H1 (cell line): Measurements from ENCODE around the gene RPL18. TPM values are rescaled to one million over a fixed set of nuclear protein-coding genes. Genes with fewer than 3 reads are reported as not detected.

ENCODE experiments used
- CTCF ChIA-PET: fragments of 300-600 bp; sonication (Branson Sonifier 250); formaldehyde crosslinking; loops from one replicate; lab custom pipeline; 2021; ENCODE audit not compliant: partially characterized antibody; lab: Charles Lee
- POLR2A ChIA-PET: fragments of 300-600 bp; sonication (Branson Sonifier 250); formaldehyde crosslinking; loops from one replicate; lab custom pipeline; 2021; ENCODE audit warnings: inconsistent platforms; ENCODE audit not compliant: partially characterized antibody; lab: Charles Lee
- DNase-seq, 2 experiments: peaks; one replicate each; pipeline versions ENCODE4 v3.0.0 to v3.0.0-alpha.2; 2010 to 2022; ENCODE audit warnings: low spot score in 2 of 2, low read depth in 1 of 2, mixed read lengths in 1 of 2
- FAIRE-seq: peaks from 2 replicates; lab custom pipeline; 2011; peaks lifted over from hg19 to GRCh38; lab: Jason Lieb, UNC
- H2AFZ ChIP-seq: 2 replicates; pipeline ENCODE4 v1.8.1; 2012; ENCODE audit warnings: low read length, inconsistent platforms
- H2AK5ac ChIP-seq: 2 replicates; pipeline ENCODE4 v1.6.1; 2013; ENCODE audit warnings: low read depth, low read length
- H2BK120ac ChIP-seq: replicated peaks from 2 replicates; pipeline ENCODE3; 2013; ENCODE audit warnings: low read depth, low read length, inconsistent platforms
- H2BK12ac ChIP-seq: 2 replicates; pipeline ENCODE4 v1.6.1; 2013; ENCODE audit warnings: low read depth, low read length
- H2BK15ac ChIP-seq: 2 replicates; pipeline ENCODE4 v1.6.1; 2013; ENCODE audit warnings: low read length
- H2BK20ac ChIP-seq: 2 replicates; pipeline ENCODE4 v1.6.1; 2013; ENCODE audit warnings: low read length
- H2BK5ac ChIP-seq: 2 replicates; pipeline ENCODE4 v1.6.1; 2013; ENCODE audit warnings: low read depth, low read length
- H3K14ac ChIP-seq: 2 replicates; pipeline ENCODE4 v1.6.1; 2013; ENCODE audit warnings: inconsistent platforms; ENCODE audit not compliant: insufficient read length
- H3K18ac ChIP-seq: 2 replicates; pipeline ENCODE4 v1.6.1; 2013; ENCODE audit warnings: low read length; ENCODE audit errors: extremely low read depth
- H3K23ac ChIP-seq: 2 replicates; pipeline ENCODE4 v1.6.1; 2013; ENCODE audit warnings: inconsistent platforms; ENCODE audit not compliant: insufficient read length
- H3K23me2 ChIP-seq: 2 replicates; pipeline ENCODE4 v1.6.1; 2013; ENCODE audit warnings: low read depth, low read length
- H3K27ac ChIP-seq: 2 replicates; pipeline ENCODE4 v1.6.1; 2011; ENCODE audit warnings: low read depth, low read length, inconsistent platforms
- H3K27me3 ChIP-seq, 4 experiments: replicated peaks in 1 of 4; 1 replicate in 1 of 4; 2 replicates in 3 of 4; pipeline versions ENCODE4 v1.6.1 to v1.8.1; 2011 to 2013; ENCODE audit warnings: low read length in 3 of 4, mild to moderate bottlenecking in 3 of 4, inconsistent platforms in 2 of 4, mixed read lengths in 2 of 4, moderate library complexity in 1 of 4; ENCODE audit not compliant: control insufficient read depth in 3 of 4, insufficient read depth in 3 of 4; ENCODE audit errors: extremely low read depth in 1 of 4
- H3K36me3 ChIP-seq, 4 experiments: 2 replicates each; pipeline versions ENCODE4 v1.6.1 to v1.8.1; 2011 to 2013; ENCODE audit warnings: mild to moderate bottlenecking in 4 of 4, low read length in 3 of 4, moderate library complexity in 2 of 4, control low read depth in 1 of 4, inconsistent platforms in 1 of 4; ENCODE audit not compliant: insufficient read depth in 4 of 4, control insufficient read depth in 2 of 4
- H3K4ac ChIP-seq: replicated peaks from 2 replicates; pipeline ENCODE3; 2013; ENCODE audit warnings: low read length, low read depth, mixed read lengths, inconsistent platforms; ENCODE audit not compliant: insufficient read length
- H3K4me1 ChIP-seq, 4 experiments: replicated peaks in 1 of 4; 1 replicate in 1 of 4; 2 replicates in 3 of 4; pipeline versions ENCODE4 v1.6.1 to v1.8.1; 2011 to 2013; ENCODE audit warnings: low read length in 3 of 4, inconsistent platforms in 2 of 4, mixed read lengths in 1 of 4; ENCODE audit not compliant: insufficient read depth in 4 of 4, control insufficient read depth in 3 of 4
- H3K4me2 ChIP-seq, 2 experiments: 2 replicates each; pipeline versions ENCODE4 v1.6.1 to v1.8.1; 2011 to 2013; ENCODE audit warnings: low read depth in 2 of 2, low read length in 2 of 2, control low read depth in 1 of 2, inconsistent platforms in 1 of 2, mild to moderate bottlenecking in 1 of 2; ENCODE audit not compliant: insufficient read depth in 1 of 2
- H3K4me3 ChIP-seq, 4 experiments: fragments of 200-600, 300-600 bp in 1 of 4; sonication (generic), shearing (Covaris generic), sonication (Bioruptor Twin) in 1 of 4; 2 replicates each; pipeline versions ENCODE4 v1.5.1 to v1.8.1; 2011 to 2016; ENCODE audit warnings: low read length in 4 of 4, low read depth in 3 of 4, control low read depth in 2 of 4, inconsistent platforms in 2 of 4, mild to moderate bottlenecking in 2 of 4, mixed read lengths in 1 of 4, moderate library complexity in 1 of 4; ENCODE audit not compliant: insufficient read depth in 2 of 4; ENCODE audit errors: extremely low read depth in 1 of 4
- H3K56ac ChIP-seq: replicated peaks from 2 replicates; pipeline ENCODE3; 2013; ENCODE audit warnings: low read depth, mild to moderate bottlenecking, mixed read lengths, low read length, inconsistent platforms; ENCODE audit not compliant: insufficient read length
- H3K79me1 ChIP-seq: 2 replicates; pipeline ENCODE4 v1.6.1; 2013; ENCODE audit warnings: low read depth, low read length, control low read depth
- H3K79me2 ChIP-seq, 2 experiments: 2 replicates each; pipeline versions ENCODE4 v1.6.1 to v1.8.1; 2012 to 2013; ENCODE audit warnings: low read length in 2 of 2, mild to moderate bottlenecking in 2 of 2, inconsistent platforms in 1 of 2; ENCODE audit not compliant: insufficient read depth in 2 of 2, control insufficient read depth in 1 of 2
- H3K9ac ChIP-seq, 4 experiments: replicated peaks in 1 of 4; 1 replicate in 1 of 4; 2 replicates in 3 of 4; pipeline versions ENCODE4 v1.6.1 to v1.8.1; 2011 to 2013; ENCODE audit warnings: low read depth in 3 of 4, low read length in 3 of 4, control low read depth in 2 of 4, mild to moderate bottlenecking in 2 of 4, moderate library complexity in 2 of 4, inconsistent platforms in 1 of 4; ENCODE audit errors: extremely low read depth in 1 of 4
- H3K9me3 ChIP-seq, 2 experiments: 2 replicates each; pipeline versions ENCODE4 v1.6.1 to v1.8.1; 2012 to 2013; ENCODE audit warnings: mild to moderate bottlenecking in 2 of 2, moderate library complexity in 2 of 2, control low read depth in 1 of 2, inconsistent platforms in 1 of 2, low read depth in 1 of 2, low read length in 1 of 2, mixed read lengths in 1 of 2; ENCODE audit not compliant: insufficient read depth in 2 of 2
- H4K20me1 ChIP-seq, 2 experiments: replicated peaks in 1 of 2; 2 replicates each; pipeline versions ENCODE3 to v1.8.1; 2011 to 2013; ENCODE audit warnings: inconsistent platforms in 2 of 2, low read length in 2 of 2, mild to moderate bottlenecking in 1 of 2; ENCODE audit not compliant: insufficient read depth in 2 of 2, control insufficient read depth in 1 of 2
- H4K5ac ChIP-seq: 2 replicates; pipeline ENCODE4 v1.6.1; 2013; ENCODE audit warnings: low read length, low read depth, mixed read lengths, inconsistent platforms; ENCODE audit not compliant: insufficient read length
- H4K8ac ChIP-seq: 2 replicates; pipeline ENCODE4 v1.8.0; 2013; ENCODE audit warnings: mild to moderate bottlenecking, moderate library complexity, low read length, inconsistent platforms; ENCODE audit not compliant: insufficient read depth; ENCODE audit errors: extremely low read depth
- H4K91ac ChIP-seq: replicated peaks from 2 replicates; pipeline ENCODE3; 2013; ENCODE audit warnings: low read length, mixed read lengths, inconsistent platforms; ENCODE audit not compliant: insufficient read length
- ATF3 ChIP-seq: IDR thresholded peaks from 2 replicates; pipeline ENCODE4 v1.6.1; 2011; ENCODE audit warnings: low read depth, mild to moderate bottlenecking, low read length; ENCODE audit not compliant: insufficient read depth
- BACH1 ChIP-seq: IDR thresholded peaks from 2 replicates; pipeline ENCODE4 v1.6.1; 2012; ENCODE audit warnings: low read length, improper control_type of control experiment
- BRCA1 ChIP-seq: IDR thresholded peaks from 2 replicates; pipeline ENCODE4 v1.6.1; 2012; ENCODE audit warnings: low read depth, low read length, improper control_type of control experiment
- CHD2 ChIP-seq: IDR thresholded peaks from 2 replicates; pipeline ENCODE4 v1.6.1; 2012; ENCODE audit warnings: low read length, improper control_type of control experiment
- CTBP2 ChIP-seq: IDR thresholded peaks from 2 replicates; pipeline ENCODE4 v1.7.0; 2011; ENCODE audit warnings: borderline replicate concordance, mild to moderate bottlenecking, moderate library complexity, mixed read lengths, low read length; ENCODE audit not compliant: insufficient read depth, insufficient read length
- HDAC2 ChIP-seq, 2 experiments: fragments of 300-600 bp in 1 of 2; sonication (generic) in 1 of 2; IDR thresholded peaks; 2 replicates each; pipeline ENCODE4 v1.6.1; 2011 to 2012; ENCODE audit warnings: low read depth in 2 of 2, low read length in 2 of 2, mild to moderate bottlenecking in 2 of 2, moderate library complexity in 2 of 2, borderline replicate concordance in 1 of 2, inconsistent platforms in 1 of 2
- NANOG ChIP-seq: IDR thresholded peaks from 2 replicates; pipeline ENCODE4 v1.6.1; 2011; ENCODE audit warnings: low read length, low read depth, mild to moderate bottlenecking, inconsistent platforms; ENCODE audit not compliant: insufficient read depth, poor library complexity, severe bottlenecking
- SP4 ChIP-seq: IDR thresholded peaks from 2 replicates; pipeline ENCODE4 v1.6.1; 2012; ENCODE audit warnings: low read length, inconsistent platforms
- SUZ12 ChIP-seq: fragments of 200-600 bp; sonication (generic); IDR thresholded peaks from 2 replicates; pipeline ENCODE4 v1.6.1; 2012; ENCODE audit warnings: mild to moderate bottlenecking, inconsistent platforms, low read length, moderate library complexity, mixed read lengths
- YY1 ChIP-seq: IDR thresholded peaks from 2 replicates; pipeline ENCODE4 v1.6.1; 2011; ENCODE audit warnings: low read depth, mild to moderate bottlenecking, low read length
- WGBS, 2 experiments: shearing (Covaris generic) in 1 of 2; methylation state at CpG; one replicate each; pipeline versions ENCODE4 v1.1.6 to v1.1.7; 2013 to 2015; ENCODE audit warnings: low lambda C conversion rate in 2 of 2, mixed read lengths in 2 of 2, inconsistent platforms in 1 of 2, low coverage in 1 of 2, missing lambda C conversion rate in 1 of 2; ENCODE audit not compliant: insufficient replicate concordance in 2 of 2, insufficient coverage in 1 of 2, insufficient read length in 1 of 2; ENCODE audit errors: extremely low coverage in 1 of 2, missing lambda C conversion rate in 1 of 2; 5-methylcytosine and 5-hydroxymethylcytosine counted together
- polyA plus RNA-seq, 7 experiments: library from polyadenylated mRNA; depleted of rRNA in 3 of 7; stranded (reverse) in 5 of 7; unstranded in 2 of 7; fragments of >200 nt in 5 of 7; fragments of 200-250 nt in 2 of 7; gene quantifications; 1 replicate in 5 of 7; 2 replicates in 1 of 7; 4 replicates in 1 of 7; pipeline versions ENCODE4 v1.2.1 to v1.2.3, GENCODE V29; 2011 to 2013; ENCODE audit warnings: missing spikeins in 2 of 7, mixed read lengths in 2 of 7
- total RNA-seq: library from RNA; stranded (reverse); fragmentation: NEBNext Ultra II Directional; extraction: Animal tissue kit (Norgen Biotek cat#: 25700); gene quantifications from 2 replicates; pipeline ENCODE4 v1.2.1, GENCODE V29; 2021
- TF ChIP-seq, protein P1 (sequence below): IDR thresholded peaks from 2 replicates; pipeline ENCODE4 v1.6.1; 2012; ENCODE audit warnings: low read length, inconsistent platforms

Gene RPL18
- total and polyA plus RNA-seq, 2 of the 8 experiments (the other 6 are each of a cell fraction or from before 2014, with no cell fraction given): 1,669 to 2,789 TPM

DNA sequence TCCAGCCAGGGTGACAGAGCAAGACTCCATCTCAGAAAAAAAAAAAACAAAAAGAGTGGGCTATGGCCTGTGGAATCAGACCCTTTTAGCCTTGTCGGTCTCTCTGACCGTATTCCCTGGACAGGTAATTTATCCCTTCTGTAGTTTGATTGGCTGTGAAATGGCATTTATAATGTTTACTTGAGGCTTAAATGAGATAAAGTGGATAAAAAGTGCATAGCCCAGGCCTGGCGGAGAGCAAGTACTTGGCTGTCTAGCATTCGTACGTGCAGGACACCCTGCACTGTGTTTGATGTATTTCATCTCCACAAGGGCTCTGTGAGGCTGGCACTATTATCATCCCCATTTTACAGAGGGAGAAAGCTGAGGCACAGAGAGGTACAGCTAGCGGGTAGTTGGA is 46.8 kb upstream of the RPL18 start:
- peaks cover 0 to 4% of the 10 kb centered on the region in 2 experiments for H4K20me1 ChIP-seq
- no peak overlapping the region for H4K8ac ChIP-seq
- no peaks in the 10 kb centered on the region; a peak in 1 of 7 replicates for H3K27me3 ChIP-seq
- H3K36me3 ChIP-seq: no peaks in the 10 kb centered on the region
- no peak overlapping the region for H3K4me3 ChIP-seq
- H3K4ac ChIP-seq: no peak overlapping the region
- DNase-seq (no peak), FAIRE-seq (no peak)
- no peak overlapping the region for H2BK20ac ChIP-seq
- no peak overlapping the region for H4K91ac ChIP-seq
- no peak overlapping the region for H3K27ac ChIP-seq
- peaks cover 0 to 3% of the 10 kb centered on the region in 2 experiments; a peak in 2 of 4 replicates for H3K9me3 ChIP-seq
- H4K5ac ChIP-seq: no peak overlapping the region
- H3K79me1 ChIP-seq: no peaks in the 10 kb centered on the region
- peaks cover 12% of the 10 kb centered on the region; the same call in 1 of the 2 replicates for H3K23me2 ChIP-seq
- ChIA-PET POLR2A (interaction anchor here (0.9 to 1.2 kb wide), 3 partner anchors 16 to 31 kb away, joined by 3 to 4 read pairs (median 3); partner anchors contain the start of gene CA11), CTCF (interaction anchor here (0.7 to 5.4 kb wide), 5 partner anchors 10 to 50 kb away, joined by 3 to 32 read pairs (median 5); partner anchors contain the start of gene FUT2)
- H3K56ac ChIP-seq: no peak overlapping the region
- no peak overlapping the region for H3K18ac ChIP-seq
- no peak overlapping the region for H2AK5ac ChIP-seq
- H3K9ac ChIP-seq: no peak overlapping the region
- H2BK120ac ChIP-seq: no peak overlapping the region
- 0 out of 7 replicates have a peak, but pooled peaks cover 0 to 3% (median 0%) of the 10 kb centered on the region in 4 experiments for H3K4me1 ChIP-seq
- H3K79me2 ChIP-seq: no peaks in the 10 kb centered on the region; a peak in 1 of 4 replicates
- H3K23ac ChIP-seq: no peak overlapping the region
- H2AFZ ChIP-seq: no peak overlapping the region
- no peak overlapping the region for H3K14ac ChIP-seq
- no peak overlapping the region for H3K4me2 ChIP-seq
- H2BK5ac ChIP-seq: no peak overlapping the region
- no peak overlapping the region for H2BK15ac ChIP-seq
- 87% methylated on average over 6 of the region's 6 CpGs; no CpG with 5 or more reads in 1 of the 2 experiments for WGBS, 2 experiments
- no peak overlapping the region for H2BK12ac ChIP-seq
- TF ChIP-seq BACH1: no peak
- TF ChIP-seq SP4: no peak
- TF ChIP-seq, protein P1, sequence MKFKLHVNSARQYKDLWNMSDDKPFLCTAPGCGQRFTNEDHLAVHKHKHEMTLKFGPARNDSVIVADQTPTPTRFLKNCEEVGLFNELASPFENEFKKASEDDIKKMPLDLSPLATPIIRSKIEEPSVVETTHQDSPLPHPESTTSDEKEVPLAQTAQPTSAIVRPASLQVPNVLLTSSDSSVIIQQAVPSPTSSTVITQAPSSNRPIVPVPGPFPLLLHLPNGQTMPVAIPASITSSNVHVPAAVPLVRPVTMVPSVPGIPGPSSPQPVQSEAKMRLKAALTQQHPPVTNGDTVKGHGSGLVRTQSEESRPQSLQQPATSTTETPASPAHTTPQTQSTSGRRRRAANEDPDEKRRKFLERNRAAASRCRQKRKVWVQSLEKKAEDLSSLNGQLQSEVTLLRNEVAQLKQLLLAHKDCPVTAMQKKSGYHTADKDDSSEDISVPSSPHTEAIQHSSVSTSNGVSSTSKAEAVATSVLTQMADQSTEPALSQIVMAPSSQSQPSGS: no peak
- TF ChIP-seq YY1: no peak
- TF ChIP-seq NANOG: no peak
- TF ChIP-seq BRCA1: no peak
- TF ChIP-seq CHD2: no peak
- TF ChIP-seq ATF3: no peak
- no peak for TF ChIP-seq CTBP2
- no peak for TF ChIP-seq SUZ12
- no peak for TF ChIP-seq HDAC2 (IDR thresholded peaks at IDR 0.05; ENCODE audit: borderline replicate concordance in 1 of 2, low read depth in 2 of 2, low read length in 2 of 2)
